Measurements from ENCODE around the gene EMSY. TPM values are rescaled to one million over a fixed set of nuclear protein-coding genes. Genes with fewer than 3 reads are reported as not detected.
"Not testable (repeated sequence)": the region's sequence is repeated elsewhere in the genome, so short reads cannot be mapped to it uniquely, and the experiment has no call there.

EMSY gene
- total RNA-seq, 1 donor from 2014 or later: 20.2 TPM

- ATAC-seq; intact Hi-C loops (cut with micrococcal nuclease); DNase-seq: not testable (repeated sequence)
Observed at GRCh38 chr11:76582471-76582870, 137.7 kb downstream of the EMSY start.

- no peak for DNase-seq
- no peak for ATAC-seq
- intact Hi-C loops (cut with micrococcal nuclease): no loop called here
Observed at GRCh38 chr11:76587820-76588454, 143.1 kb downstream of the EMSY start.

- DNase-seq: peak; percentile 80
- intact Hi-C loops (cut with micrococcal nuclease): no loop called here
Observed at GRCh38 chr11:76588455-76589325, 143.9 kb downstream of the EMSY start.

GRCh38 chr11:76589477-76589876 is 144.7 kb downstream of the EMSY start:
- no peak for ATAC-seq
- intact Hi-C loops (cut with micrococcal nuclease): no loop called here
- no peak for DNase-seq

More at GRCh38 chr11:76588455-76589325, 143.9 kb downstream of the EMSY start:
- peak; percentile 94 for ATAC-seq

GRCh38 chr11:76589964-76590950 is 145.4 kb downstream of the EMSY start:
- intact Hi-C loops (cut with micrococcal nuclease): no loop called here
- no peak for ATAC-seq
- DNase-seq: no peak

- intact Hi-C loops (cut with micrococcal nuclease): no loop called here
- no peak for DNase-seq
- ATAC-seq: no peak
Observed at GRCh38 chr11:76591416-76591815, 146.6 kb downstream of the EMSY start.

- intact Hi-C loops (cut with micrococcal nuclease): no loop called here
Observed at GRCh38 chr11:76592025-76592914, 147.5 kb downstream of the EMSY start.

GRCh38 chr11:76592961-76593360 is 148.1 kb downstream of the EMSY start:
- DNase-seq (no peak), ATAC-seq (no peak)
- intact Hi-C loops (cut with micrococcal nuclease): no loop called here

More at GRCh38 chr11:76592025-76592914, 147.5 kb downstream of the EMSY start:
- ATAC-seq: no peak
- no peak for DNase-seq

GRCh38 chr11:76595091-76595490 is 150.3 kb downstream of the EMSY start:
- intact Hi-C loops (cut with micrococcal nuclease); DNase-seq; ATAC-seq: not testable (repeated sequence)

GRCh38 chr11:76596652-76597051 is 151.8 kb downstream of the EMSY start:
- no peak for ATAC-seq
- no peak for DNase-seq
- intact Hi-C loops (cut with micrococcal nuclease): no loop called here

GRCh38 chr11:76597533-76598425 is 153.0 kb downstream of the EMSY start:
- intact Hi-C loops (cut with micrococcal nuclease): no loop called here
- DNase-seq: no peak
- ATAC-seq: no peak

- intact Hi-C loops (cut with micrococcal nuclease): no loop called here
- ATAC-seq: peak; percentile 50
Observed at GRCh38 chr11:76598426-76598839, 153.6 kb downstream of the EMSY start.

GRCh38 chr11:76599041-76600013 is 154.5 kb downstream of the EMSY start:
- intact Hi-C loops (cut with micrococcal nuclease): loop anchor here (10.0 kb wide), 1 partner anchor 65 kb away; no protein-coding TSS in a partner anchor
- DNase-seq (no peak), ATAC-seq (no peak)

More at GRCh38 chr11:76598426-76598839, 153.6 kb downstream of the EMSY start:
- peak; percentile 68 for DNase-seq

- ATAC-seq (no peak), DNase-seq (no peak)
- intact Hi-C loops (cut with micrococcal nuclease): loop anchor here (10.0 kb wide), 1 partner anchor 65 kb away; no protein-coding TSS in a partner anchor
Observed at GRCh38 chr11:76600124-76600655, 155.4 kb downstream of the EMSY start.

GRCh38 chr11:76601272-76601671 is 156.5 kb downstream of the EMSY start:
- intact Hi-C loops (cut with micrococcal nuclease): loop anchor here (10.0 kb wide), 1 partner anchor 64 kb away; no protein-coding TSS in a partner anchor
- DNase-seq: no peak
- no peak for ATAC-seq

GRCh38 chr11:76601724-76602123 is 156.9 kb downstream of the EMSY start:
- intact Hi-C loops (cut with micrococcal nuclease): loop anchor here (10.0 kb wide), 1 partner anchor 63 kb away; no protein-coding TSS in a partner anchor
- ATAC-seq (no peak), DNase-seq (no peak)
